D721Med (cell line): ENCODE data around the gene LTB.

ENCODE experiments used
- DNase-seq: peaks from one replicate; pipeline ENCODE4 v3.0.0; 2011; ENCODE audit warnings: low spot score; ENCODE audit not compliant: insufficient read length
- FAIRE-seq: peaks from 2 replicates; lab custom pipeline; 2011; peaks lifted over from hg19 to GRCh38; lab: Jason Lieb, UNC
- CTCF ChIP-seq: IDR thresholded peaks from 2 replicates; pipeline ENCODE4 v1.5.1; 2012; ENCODE audit warnings: mild to moderate bottlenecking, control low read depth; ENCODE audit not compliant: insufficient read depth; ENCODE audit errors: missing control alignments

LTB gene

GRCh38 chr6:31582230-31582643 is at the start of gene LTB:
Gene LTB (minus strand): TSS chr6:31582424. CDS start chr6:31582417, 7 bp downstream.
- TF ChIP-seq CTCF = no peak
- no peak for FAIRE-seq
- no peak for DNase-seq

- no peak for FAIRE-seq
- DNase-seq = no peak
- no peak for TF ChIP-seq CTCF
Observed at GRCh38 chr6:31631681-31632278, 49.6 kb upstream of the LTB start.

GRCh38 chr6:31631209-31631608 is 49.0 kb upstream of the LTB start:
- no peak for TF ChIP-seq CTCF
- DNase-seq (no peak), FAIRE-seq (no peak)

GRCh38 chr6:31630177-31630934 is 48.1 kb upstream of the LTB start:
- no peak for TF ChIP-seq CTCF
- DNase-seq (no peak), FAIRE-seq (no peak)

GRCh38 chr6:31629014-31629413 is 46.8 kb upstream of the LTB start:
- FAIRE-seq = no peak
- DNase-seq = no peak
- no peak for TF ChIP-seq CTCF

GRCh38 chr6:31627690-31628287 is 45.6 kb upstream of the LTB start:
- TF ChIP-seq CTCF = no peak
- DNase-seq = no peak
- no peak for FAIRE-seq

- no peak for DNase-seq
- no peak for TF ChIP-seq CTCF
- FAIRE-seq = no peak
Observed at GRCh38 chr6:31626952-31627351, 44.7 kb upstream of the LTB start.
